ENCODE data around the gene ABO. TPM values are rescaled to one million over a fixed set of nuclear protein-coding genes. Genes with fewer than 3 reads are reported as not detected.

ABO gene
- total and polyA plus RNA-seq, 9 of the 15 experiments (the other 6 are each of a cell fraction or from before 2014, with no cell fraction given) = 5.0 to 21.9 (median 11.9) TPM

DNA sequence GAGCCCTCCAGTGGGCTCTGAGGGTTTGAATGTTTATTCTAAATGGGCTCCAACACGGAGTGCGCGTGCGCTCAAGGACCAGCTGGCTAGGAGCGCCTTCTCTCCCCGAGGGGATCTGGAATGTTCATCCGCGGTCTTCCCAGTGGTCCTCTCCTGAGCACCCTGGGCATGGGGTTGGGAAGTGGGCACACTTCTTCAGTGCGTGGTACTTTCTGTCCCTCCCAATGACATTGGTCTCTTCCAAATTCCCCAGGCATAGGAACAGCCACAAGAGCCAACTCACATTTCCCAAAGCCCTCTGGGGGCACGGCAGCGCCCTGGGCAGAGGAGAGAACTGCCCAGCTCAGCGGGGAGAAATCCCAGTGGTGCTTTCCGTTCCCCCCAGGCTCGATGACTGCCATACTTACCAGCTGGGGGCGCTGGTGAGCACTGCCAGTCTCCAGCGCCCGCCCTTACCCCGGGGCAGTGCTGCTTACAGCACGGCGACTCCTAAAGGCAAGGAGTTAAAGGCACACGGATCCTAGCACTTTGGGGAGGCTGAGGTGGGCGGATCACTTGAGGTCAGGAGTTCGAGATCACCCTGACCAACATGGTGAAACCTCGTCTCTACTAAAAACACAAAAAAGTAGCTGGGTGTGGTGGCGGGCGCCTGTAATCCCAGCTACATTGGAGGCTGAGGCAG lies 36.0 kb downstream of the ABO start (continued):
- TF ChIP-seq, protein P1, sequence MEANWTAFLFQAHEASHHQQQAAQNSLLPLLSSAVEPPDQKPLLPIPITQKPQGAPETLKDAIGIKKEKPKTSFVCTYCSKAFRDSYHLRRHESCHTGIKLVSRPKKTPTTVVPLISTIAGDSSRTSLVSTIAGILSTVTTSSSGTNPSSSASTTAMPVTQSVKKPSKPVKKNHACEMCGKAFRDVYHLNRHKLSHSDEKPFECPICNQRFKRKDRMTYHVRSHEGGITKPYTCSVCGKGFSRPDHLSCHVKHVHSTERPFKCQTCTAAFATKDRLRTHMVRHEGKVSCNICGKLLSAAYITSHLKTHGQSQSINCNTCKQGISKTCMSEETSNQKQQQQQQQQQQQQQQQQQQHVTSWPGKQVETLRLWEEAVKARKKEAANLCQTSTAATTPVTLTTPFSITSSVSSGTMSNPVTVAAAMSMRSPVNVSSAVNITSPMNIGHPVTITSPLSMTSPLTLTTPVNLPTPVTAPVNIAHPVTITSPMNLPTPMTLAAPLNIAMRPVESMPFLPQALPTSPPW (CRISPR knock-in tag; IDR thresholded peaks at IDR 0.05) = peak; percentile 73
- TF ChIP-seq ETV1 (tag; conservative IDR thresholded peaks at IDR 0.05; ENCODE audit: low read depth) (no peak), RBM17 (IDR thresholded peaks at IDR 0.05; ENCODE audit: borderline replicate concordance, low read depth, low read length) (no peak), ZFPM2 (CRISPR knock-in tag; IDR thresholded peaks at IDR 0.05) (no peak), DDX20 (tag; IDR thresholded peaks at IDR 0.05; ENCODE audit: low read depth) (no peak), EP400 (IDR thresholded peaks at IDR 0.05) (0 out of 2 replicates have a peak, but pooled peaks have one; percentile 20), CBFA2T3 (IDR thresholded peaks at IDR 0.05) (0 out of 2 replicates have a peak, but pooled peaks have one; percentile 2), ZFP36 (IDR thresholded peaks at IDR 0.05; ENCODE audit: low read depth, low read length, partially characterized antibody) (no peak), OTX1 (CRISPR knock-in tag; IDR thresholded peaks at IDR 0.05) (no peak), FOXK2 (conservative IDR thresholded peaks at IDR 0.05 in 1 of 2, IDR thresholded peaks at IDR 0.05 in 1 of 2; ENCODE audit: low read depth in 2 of 2) (peak in 1 of 2 experiments; percentile 16; a peak in 1 of 4 replicates), SPI1 (IDR thresholded peaks at IDR 0.05; ENCODE audit: borderline replicate concordance, low read depth, low read length) (no peak), TCF3 (CRISPR knock-in tag; IDR thresholded peaks at IDR 0.05) (no peak), ZKSCAN1 (IDR thresholded peaks at IDR 0.05; ENCODE audit: low read depth, low read length) (no peak), SMAD1 (IDR thresholded peaks at IDR 0.05; ENCODE audit: low read depth, low read length, partially characterized antibody) (no peak), ZNF699 (CRISPR knock-in tag; IDR thresholded peaks at IDR 0.05; ENCODE audit: insufficient replicate concordance) (no peak), MAFK (IDR thresholded peaks at IDR 0.05; ENCODE audit: low read length) (no peak)
- TF ChIP-seq, protein P2, sequence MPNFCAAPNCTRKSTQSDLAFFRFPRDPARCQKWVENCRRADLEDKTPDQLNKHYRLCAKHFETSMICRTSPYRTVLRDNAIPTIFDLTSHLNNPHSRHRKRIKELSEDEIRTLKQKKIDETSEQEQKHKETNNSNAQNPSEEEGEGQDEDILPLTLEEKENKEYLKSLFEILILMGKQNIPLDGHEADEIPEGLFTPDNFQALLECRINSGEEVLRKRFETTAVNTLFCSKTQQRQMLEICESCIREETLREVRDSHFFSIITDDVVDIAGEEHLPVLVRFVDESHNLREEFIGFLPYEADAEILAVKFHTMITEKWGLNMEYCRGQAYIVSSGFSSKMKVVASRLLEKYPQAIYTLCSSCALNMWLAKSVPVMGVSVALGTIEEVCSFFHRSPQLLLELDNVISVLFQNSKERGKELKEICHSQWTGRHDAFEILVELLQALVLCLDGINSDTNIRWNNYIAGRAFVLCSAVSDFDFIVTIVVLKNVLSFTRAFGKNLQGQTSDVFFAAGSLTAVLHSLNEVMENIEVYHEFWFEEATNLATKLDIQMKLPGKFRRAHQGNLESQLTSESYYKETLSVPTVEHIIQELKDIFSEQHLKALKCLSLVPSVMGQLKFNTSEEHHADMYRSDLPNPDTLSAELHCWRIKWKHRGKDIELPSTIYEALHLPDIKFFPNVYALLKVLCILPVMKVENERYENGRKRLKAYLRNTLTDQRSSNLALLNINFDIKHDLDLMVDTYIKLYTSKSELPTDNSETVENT (CRISPR knock-in tag; IDR thresholded peaks at IDR 0.05) = no peak
- TF ChIP-seq, protein P3, sequence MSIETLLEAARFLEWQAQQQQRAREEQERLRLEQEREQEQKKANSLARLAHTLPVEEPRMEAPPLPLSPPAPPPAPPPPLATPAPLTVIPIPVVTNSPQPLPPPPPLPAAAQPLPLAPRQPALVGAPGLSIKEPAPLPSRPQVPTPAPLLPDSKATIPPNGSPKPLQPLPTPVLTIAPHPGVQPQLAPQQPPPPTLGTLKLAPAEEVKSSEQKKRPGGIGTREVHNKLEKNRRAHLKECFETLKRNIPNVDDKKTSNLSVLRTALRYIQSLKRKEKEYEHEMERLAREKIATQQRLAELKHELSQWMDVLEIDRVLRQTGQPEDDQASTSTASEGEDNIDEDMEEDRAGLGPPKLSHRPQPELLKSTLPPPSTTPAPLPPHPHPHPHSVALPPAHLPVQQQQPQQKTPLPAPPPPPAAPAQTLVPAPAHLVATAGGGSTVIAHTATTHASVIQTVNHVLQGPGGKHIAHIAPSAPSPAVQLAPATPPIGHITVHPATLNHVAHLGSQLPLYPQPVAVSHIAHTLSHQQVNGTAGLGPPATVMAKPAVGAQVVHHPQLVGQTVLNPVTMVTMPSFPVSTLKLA (conservative IDR thresholded peaks at IDR 0.05) = peak; percentile 33 to 51; a peak in 1 of 4 replicates
- TF ChIP-seq, protein P4, sequence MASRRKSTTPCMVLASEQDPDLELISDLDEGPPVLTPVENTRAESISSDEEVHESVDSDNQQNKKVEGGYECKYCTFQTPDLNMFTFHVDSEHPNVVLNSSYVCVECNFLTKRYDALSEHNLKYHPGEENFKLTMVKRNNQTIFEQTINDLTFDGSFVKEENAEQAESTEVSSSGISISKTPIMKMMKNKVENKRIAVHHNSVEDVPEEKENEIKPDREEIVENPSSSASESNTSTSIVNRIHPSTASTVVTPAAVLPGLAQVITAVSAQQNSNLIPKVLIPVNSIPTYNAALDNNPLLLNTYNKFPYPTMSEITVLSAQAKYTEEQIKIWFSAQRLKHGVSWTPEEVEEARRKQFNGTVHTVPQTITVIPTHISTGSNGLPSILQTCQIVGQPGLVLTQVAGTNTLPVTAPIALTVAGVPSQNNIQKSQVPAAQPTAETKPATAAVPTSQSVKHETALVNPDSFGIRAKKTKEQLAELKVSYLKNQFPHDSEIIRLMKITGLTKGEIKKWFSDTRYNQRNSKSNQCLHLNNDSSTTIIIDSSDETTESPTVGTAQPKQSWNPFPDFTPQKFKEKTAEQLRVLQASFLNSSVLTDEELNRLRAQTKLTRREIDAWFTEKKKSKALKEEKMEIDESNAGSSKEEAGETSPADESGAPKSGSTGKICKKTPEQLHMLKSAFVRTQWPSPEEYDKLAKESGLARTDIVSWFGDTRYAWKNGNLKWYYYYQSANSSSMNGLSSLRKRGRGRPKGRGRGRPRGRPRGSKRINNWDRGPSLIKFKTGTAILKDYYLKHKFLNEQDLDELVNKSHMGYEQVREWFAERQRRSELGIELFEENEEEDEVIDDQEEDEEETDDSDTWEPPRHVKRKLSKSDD (conservative IDR thresholded peaks at IDR 0.05; ENCODE audit: low read length) = no peak

All from K562 (cell line).